IPS DF 19.7 (cell line): Measurements from ENCODE around the gene RALY.
"Not testable (repeated sequence)": the region's sequence is repeated elsewhere in the genome, so short reads cannot be mapped to it uniquely, and the experiment has no call there.

Experiments
- DNase-seq: peaks from one replicate; pipeline ENCODE4 v3.0.0-alpha.2; 2013; ENCODE audit warnings: low read depth, low spot score

RALY gene

DNA sequence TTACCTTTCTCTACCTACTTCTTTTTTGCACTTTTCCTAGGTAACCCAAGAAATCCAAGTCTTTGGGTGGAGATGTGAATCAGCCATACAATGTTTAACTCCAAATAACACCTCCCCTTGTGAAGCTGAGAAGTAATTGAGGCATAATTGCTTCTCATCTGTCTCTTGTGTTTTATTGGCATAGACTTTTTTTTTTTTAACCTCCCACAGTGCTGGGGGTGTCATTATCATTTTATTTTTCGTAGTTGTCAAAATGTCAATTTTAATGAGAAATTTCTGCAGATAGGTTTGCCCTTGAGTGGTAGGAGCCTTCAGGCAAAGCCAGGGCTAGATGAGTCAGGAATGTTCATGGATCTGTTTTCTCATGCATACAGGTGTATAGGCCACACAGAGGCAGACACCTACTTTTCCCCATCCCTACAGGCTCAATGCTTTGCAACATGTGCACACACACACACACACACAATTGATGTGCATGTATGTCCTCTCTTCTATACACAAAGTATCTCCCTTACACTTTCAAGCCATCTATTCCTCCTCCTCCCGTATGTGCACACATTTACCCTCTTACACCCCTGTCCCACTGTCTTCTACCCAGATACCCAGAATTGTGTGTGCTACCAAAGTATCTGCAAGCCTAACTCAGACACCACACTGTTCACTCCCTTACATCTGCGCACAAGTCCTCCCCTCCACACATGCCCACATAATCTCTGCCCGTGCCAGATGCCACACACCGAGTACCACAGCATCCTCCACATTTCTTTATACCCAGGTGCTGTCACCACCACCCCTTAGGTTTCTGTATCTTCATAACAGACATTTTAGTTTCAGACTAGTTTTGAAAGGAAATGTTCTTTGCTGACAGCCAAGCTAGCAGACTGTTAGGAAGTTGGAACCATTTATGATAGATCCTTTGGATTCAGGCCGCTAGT, 22.0 kb downstream of the RALY start:
- DNase-seq: no peak

DNA sequence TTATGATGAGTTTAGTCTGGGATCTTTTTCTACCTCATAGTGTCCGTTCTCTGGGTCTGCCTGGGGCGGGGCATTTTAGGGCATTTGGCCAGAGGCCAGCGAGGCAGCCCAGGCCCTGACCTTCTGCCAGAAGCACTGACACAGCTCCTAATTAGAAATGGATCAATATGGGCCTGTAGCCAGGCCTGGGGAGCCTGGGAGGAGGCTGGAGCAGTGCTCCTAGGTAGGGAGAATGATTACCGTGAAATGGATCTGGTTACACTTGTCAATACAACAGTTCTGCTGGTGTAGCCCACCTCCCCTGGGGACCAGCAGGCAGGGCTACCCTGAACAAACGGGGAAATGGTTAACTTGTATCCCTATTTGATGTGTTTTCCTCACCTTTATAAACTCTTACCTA, 23.0 kb downstream of the RALY start:
- DNase-seq: no peak

DNA sequence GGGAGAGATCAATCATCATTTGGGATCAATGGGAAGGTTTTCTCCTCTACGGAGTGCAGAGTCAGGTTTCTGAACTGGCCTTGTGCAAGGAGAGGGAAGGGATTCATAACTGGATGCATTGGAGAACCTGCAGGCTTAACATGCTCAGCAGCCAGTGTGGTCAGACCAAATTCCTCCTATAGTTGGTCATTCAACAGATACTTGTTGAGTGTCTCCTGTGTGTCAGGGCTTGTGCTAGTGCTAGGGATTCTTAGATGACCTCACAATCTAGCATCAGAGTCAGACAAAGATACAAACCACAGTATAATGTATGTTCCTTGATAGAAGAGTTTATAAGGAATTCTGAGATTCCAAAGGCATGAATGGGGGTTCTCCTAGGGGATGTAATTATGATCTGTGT, 23.9 kb downstream of the RALY start:
- no peak for DNase-seq

DNA sequence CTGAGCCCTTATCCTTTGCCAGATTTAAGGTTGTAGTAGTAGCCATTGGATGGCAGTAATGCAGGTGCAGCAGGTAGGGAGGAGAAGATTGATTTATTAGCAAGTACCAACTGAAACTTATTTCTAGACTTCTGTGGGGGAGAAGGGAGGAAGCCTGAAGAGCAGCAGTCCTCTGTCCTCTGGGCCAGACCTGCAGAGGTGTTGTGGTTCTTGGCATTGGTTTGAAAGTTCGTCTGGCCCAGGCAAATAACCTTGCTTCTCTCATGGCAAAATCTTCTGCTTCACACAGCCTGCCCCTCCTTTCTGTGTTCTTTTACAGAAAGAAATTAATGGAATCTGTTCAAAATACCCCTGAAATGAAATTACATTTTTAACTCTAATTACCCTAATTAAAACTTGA, 24.5 kb downstream of the RALY start:
- DNase-seq: no peak

DNA sequence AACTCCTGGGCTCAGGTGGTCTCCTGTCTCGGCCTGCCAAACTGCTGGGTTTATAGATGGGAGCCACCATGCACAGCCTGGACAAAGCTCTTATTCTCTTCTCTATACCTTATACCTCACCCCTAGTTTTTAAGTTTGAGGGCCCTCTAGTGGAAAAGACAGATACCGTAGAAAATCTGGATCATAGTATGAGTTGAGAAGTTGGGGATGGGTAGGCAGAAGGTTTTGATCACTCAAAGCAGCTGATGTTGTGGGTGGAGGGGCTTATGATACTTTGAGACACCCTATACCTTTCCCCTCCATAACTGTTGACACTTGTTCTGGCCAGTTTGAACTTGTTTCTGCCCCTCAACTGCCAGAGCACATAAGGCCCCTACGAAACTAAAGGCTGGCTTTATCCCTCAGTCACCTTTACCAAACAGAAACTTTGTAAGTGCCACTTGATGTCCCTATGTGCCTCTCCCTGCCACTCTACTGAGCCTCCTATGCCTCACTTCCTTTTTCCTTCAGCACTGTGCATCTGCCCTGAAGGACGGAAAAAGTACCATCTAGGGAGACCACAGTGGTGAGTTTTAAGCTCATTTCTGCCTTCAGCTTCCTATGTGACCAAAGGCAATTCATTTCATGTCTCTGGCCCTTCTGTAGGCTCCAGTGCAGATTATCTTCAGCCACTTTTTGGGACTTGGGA, 28.6 kb downstream of the RALY start:
- DNase-seq: no peak

DNA sequence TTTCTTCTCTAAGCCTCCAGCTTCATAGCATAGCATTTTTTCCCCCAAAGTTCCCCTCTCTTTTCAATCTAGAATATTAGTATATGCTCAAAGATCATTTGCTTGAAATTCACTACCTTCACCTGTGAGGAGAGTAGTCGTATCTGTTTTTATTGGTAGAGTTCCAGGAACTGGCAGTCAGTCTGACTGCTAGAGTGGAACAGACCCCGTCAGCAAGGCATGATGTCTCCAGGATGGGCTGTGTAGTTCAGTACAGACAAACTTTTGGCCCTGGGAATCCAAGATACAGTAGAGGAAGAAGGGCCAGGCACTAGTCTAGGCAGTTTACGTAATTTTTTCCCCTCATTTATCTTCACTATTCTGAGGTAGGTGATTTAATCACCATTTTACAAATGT, 29.1 kb downstream of the RALY start:
- no peak for DNase-seq

DNA sequence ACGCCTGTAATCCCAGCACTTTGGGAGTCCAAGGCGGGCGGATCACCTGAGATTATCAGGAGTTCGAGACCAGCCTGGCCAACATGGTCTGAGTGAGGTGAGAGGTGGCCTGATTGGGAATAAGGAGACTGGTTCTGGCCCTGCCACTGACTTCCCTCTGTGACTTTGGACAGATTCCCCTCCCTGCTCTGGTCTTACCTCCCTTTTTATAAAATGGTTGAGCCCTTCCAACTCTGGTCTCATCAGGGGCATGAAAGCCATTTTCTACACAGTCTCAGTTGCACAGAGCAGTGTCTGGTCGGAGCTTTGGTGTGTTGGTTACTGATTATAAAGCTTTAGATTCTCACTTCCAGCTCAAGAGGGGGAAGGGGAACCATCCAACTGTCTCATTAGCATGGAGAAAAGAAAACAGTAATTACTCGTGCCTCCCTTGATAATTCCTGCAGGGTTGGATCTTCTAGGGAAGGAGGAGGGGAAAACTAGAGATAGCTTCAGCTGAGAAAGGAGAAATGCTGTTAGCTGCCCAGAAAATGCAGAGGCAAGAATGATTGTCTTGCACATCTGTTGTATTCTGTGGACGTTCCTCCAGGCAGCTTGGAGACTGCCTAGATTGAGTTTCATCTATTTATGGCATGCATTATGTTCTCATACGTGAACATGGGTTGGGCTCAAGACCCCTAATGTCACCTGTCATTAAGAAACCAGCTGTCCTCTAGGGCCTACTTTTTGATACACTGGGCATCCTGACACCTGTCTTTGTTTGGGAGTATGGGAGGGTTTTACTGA, 30.4 kb downstream of the RALY start:
- no peak for DNase-seq

DNA sequence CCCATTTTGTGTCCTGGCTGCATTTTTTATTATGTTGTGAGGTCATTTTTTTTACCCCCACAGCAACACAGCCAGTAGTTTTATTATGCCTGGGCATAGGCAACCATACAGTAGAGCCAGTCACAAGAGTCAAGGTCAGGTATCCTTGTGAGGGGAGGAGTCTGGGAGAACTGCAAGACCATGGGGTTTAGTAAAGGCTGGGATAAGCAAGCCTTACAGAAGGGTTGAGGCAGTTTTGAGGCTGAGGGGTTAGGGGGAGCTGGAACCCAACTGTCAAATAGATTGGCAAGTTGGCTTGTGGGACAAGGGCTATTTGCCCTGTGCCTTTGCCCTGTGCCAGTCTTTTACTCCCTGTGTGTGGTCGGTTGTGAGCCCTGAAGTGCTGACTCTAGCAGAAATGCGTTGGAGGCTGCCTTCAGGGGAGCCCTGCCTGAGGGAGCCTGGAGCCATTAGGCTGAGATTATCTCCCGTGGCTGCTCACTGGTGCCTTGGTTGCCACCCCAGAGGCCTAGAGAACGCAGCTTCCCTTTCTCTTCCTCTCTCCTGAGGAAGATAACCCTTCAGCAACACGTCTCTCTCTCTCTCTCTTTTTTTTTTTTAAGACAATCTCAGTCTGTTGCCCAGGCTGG, 31.1 kb downstream of the RALY start:
- no peak for DNase-seq

DNA sequence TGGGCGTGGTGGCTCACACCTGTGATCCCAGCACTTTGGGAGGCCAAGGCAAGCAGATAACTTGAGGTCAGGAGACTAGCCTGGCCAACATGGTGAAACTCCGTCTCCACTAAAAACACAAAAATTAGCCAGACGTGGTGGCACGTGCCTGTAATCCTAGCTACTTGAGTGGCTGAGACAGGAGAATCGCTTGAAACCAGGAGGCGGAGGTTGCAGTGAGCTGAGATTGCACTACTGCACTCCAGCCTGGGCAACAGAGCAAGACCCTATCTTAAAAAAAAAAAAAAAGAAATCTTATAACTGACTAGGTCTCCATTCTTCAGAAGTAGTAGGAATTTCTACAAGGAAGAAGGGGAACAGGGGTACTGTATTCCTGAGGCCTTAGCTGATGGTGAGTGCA, 34.3 kb downstream of the RALY start:
- not testable (repeated sequence) for DNase-seq

DNA sequence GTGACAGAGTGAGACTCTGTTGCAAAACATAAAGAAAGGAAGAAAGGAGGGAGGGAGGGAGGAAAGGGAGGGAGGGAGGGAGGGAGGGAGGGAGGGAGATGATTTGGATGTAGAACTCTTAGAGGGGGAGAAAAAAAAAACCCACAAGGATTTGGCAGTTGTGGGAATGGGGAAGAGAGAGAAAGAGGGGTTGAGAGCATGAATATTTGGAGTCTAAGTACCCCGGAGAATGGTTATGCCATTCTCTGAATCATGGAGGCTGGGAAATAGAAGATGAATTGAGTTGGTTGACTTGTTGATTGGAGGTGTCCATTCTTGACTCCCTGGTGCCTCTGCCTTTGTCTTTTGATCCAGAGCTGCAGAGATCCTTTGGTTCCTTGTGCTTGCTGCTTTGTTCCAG, 35.7 kb downstream of the RALY start:
- DNase-seq: no peak

DNA sequence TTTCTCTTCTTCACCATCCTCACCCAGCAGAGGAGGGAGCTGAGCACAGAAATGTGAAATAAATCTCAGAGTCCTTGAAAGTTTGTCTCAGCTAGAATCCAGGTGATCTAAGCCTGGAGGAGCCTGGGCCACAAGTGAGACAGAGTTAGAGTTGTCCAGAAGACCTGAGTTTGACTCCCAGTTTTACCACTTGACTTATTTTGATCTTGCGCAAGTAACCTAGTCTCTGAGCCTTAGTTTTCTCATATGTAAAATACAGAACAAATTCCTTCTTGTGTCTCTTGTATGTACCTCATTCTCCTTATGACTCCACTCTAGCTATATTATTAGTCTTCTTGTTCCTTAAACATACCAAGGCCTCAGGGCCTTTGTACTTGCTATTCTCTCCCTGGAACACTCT, 36.7 kb downstream of the RALY start:
- no peak for DNase-seq

DNA sequence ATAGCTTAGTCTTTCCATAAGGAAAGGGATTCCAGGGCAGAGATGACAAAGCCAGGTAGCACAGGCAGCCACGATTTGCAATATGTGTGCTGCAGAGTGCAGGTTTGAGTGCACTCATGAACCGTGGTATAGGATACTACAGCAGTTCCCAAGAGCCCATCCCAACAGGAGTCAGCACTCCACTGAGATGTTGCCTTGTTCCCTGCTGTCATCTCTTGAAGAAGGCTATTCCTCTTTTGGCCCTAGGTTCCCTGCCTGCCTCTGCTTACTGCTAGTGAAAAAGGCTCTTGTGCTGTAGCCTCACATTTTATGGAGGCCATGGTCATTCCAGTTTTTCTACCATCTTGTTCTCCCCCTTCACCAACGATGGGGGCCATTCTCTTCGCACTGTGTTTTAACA, 40.2 kb downstream of the RALY start:
- no peak for DNase-seq

DNA sequence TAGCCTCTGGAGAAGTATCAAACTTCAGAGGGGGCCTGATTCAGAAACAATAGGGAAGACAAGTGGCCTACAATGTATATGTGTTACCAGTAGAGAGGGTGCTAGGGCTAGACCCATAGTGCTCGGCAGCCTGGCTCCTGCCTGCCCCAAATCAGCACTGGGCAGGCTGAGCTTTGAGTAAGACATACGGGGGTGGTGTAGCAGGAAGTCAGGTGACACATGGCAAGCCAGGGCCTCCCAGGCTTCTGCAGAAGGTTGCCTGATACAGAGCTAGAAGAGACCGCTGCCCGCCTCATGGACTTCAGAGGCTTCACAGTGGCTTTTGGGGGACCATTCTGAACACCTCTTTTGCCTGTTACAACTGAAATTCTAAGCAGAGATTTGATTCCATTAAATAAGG, 43.4 kb downstream of the RALY start:
- DNase-seq: no peak

DNA sequence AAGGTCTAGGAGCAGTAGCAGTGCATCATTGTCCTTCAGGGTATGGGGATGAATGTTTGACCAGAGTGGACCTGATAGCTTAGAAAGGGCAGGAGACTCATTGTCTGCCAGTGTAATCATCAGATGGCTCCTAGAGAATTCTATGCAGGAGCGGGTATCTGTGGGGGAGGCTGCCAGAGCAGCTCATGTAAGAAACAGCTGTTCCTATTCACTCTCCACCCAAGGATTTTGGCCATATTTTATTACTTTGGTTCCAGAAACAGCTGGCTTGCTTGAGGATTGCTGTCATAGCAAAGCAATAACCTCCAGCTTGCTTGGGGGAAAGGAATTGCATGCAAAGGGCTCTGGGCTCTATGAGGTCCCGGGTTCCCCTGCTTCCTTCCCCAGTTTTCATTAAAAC, 44.1 kb downstream of the RALY start:
- DNase-seq: no peak

DNA sequence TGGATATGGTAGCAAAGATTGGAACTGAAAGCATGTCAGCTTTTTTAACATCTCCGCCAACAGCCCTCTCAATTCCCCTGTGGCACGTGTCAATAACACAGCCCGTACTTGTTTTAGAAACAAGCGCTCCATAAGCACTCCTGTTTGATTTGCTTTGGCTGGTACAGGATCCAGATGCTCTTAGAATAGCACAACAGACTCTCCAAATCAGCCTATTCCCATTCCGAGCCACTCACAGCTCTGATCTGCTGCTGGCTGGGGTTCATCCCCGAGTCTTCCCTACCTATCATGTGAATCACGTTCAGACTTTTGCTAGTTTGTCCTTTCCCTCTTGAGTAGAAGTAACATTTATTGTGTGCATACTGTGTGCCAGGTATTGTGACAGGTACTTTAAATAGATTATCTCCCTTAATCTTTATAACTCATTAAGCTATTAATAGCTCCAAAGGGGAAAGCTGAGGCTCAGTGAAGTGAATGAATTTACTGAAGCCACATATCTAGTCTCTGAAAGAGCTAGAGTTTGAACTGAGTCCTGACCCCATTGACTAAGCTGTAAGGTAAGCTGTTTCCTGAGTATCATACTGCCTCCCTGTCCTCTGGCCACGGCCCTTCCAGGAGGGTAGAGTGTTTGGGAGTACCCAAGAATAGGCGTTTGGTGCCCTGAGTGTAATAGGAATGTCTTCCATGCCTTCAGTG, 46.7 kb downstream of the RALY start:
- no peak for DNase-seq

DNA sequence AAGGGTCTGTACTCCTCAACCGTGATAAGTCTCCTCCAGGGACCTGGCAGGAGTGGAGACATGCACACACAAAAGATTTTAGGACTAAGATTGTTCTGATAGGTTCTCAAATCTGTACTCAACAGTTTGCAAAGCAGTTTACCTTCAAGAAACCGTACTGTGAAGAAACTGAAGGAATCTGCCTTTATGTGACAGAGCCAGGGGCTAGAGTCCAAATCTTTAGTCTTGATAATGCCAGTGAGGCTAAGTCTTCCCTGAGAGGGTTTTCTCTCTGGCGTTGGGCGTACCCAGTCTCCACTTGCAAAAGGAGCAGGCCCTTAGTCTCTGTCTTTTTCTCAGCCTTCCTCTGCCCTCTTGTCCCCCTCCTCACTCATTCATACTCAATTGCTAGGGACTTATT, 47.5 kb downstream of the RALY start:
- no peak for DNase-seq

DNA sequence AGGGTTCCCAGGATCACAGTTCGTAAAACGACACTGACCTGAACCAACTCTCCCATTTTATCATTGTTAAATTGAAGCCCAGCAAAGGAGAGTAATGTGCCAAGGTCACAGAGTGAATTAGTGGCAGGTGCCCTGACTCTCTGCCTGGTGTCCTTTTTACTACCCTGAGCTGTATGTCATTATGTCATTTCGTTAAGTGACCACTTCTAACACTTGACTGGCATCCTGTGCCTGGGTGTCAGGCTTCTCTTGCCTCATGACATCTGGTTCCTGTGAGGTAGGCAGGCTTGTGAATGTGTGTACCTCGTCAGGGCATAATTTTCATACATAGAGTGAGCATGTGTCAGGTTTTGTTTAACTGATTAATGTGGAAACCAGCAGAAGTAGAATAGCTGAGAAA, 48.6 kb downstream of the RALY start:
- DNase-seq: no peak

DNA sequence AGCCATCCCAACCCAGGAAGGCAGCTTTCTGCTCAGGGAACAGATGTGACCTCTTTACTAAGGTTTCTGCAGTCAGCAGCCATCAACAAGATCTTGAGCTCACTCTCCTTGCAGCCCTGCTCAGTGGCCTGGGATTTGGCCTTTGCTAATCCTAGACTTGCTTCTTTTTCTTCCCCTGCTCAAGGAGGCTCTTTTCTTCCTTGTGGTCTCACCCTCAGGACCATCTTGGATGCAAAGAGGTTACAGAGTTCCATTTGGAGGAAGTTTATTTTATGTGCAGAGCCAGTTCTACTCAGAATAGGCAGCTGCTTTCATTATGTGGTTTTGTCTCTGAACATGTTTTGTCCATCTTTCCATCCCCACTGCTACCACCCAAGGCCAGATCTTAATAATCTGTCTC, 49.3 kb downstream of the RALY start:
- DNase-seq: no peak

DNA sequence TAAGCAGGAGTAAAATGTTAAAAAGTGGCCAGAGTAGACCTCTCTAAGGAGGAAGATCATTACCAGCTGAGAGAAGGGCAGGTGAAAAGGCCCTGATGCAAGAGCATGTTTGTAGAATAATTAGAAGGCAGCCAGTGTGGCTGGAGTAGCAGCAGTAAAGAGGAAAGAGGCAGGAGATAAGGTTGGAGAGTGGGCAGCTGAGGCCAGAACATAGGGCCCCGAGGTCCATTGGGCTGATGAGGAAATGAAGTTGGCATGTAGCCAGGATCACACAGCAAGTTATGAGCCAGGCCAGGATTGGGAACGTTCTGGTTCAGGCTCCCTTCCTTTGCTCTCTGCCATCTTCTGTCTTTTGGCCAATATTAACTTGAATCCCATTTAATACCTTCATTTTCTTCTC, 51.6 kb downstream of the RALY start:
- DNase-seq: no peak

DNA sequence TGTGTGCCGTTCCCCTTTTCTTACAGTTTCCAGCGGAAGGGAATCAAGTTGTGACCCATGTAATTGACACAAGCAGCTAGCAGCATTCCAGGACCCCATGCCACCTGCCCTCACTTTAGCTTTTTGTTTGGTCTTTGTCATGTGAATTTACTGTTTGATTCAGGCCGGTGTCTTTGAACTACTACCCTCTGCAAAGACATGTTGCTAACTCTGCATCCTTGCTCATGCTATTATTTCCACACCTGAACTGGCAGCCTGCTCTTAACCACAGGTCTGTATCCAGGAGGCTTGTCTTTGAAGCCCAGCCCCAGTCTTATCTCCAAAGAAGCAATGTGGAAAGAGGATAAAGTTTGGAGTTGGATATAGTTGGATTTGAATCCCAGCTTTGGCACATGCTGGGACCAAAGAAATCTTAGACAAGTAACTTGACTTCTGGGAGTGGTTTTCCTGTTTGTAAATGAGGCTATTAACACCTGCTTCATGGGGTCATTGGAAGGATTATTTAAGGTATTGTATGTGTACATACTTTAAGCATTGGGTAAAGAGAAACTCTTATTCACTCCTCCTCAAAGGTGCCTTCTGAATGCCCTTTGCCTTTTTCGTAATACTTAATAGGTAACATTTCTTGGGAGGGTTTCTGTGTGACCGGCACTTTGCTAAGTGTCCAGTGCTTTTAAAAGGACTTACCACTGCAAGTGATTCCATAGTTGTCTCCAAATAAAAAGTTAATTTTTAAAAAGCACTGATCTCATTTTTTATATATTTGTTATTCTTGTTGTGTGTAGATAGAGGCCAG, 52.4 kb downstream of the RALY start:
- no peak for DNase-seq
